IPS-18c (cell line): ENCODE measurements around the gene USP50.
"Not testable (repeated sequence)": the region's sequence is repeated elsewhere in the genome, so short reads cannot be mapped to it uniquely, and the experiment has no call there.

Source experiments
- H3K4me3 ChIP-seq: 2 replicates; pipeline ENCODE4 v1.7.0; 2013; ENCODE audit warnings: low read depth, mild to moderate bottlenecking, low read length, moderate library complexity; ENCODE audit not compliant: insufficient read depth
- H3K9me3 ChIP-seq: one replicate; pipeline ENCODE4 v1.6.1; 2013; ENCODE audit warnings: mild to moderate bottlenecking, low read length, moderate library complexity; ENCODE audit not compliant: control insufficient read depth, insufficient read depth

The USP50 gene

DNA sequence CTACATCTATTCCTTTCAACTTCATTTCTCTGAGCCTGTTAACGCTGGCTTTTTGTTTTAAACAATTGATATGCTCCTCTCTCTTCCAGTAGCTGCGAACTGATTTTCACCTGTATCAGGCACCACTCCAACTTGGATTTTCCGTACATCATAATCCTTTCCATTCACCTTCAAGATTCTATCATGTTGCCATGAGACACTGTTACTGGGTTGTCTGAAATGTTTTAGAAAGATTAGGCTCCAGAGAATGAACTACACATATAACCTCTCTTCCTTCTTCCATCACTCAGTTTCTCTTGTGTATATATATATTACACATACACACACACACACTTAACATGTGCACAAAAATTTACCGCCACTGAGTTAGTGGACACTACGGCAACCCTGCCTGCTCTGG is at the start of gene USP50:
TSS of gene USP50 (minus strand) at position 101 of the 400 bp plus-strand sequence. CDS start 141 bp downstream, outside the sequence.
- no peaks in the 10 kb centered on the region for H3K9me3 ChIP-seq
- no peak within 1 kb of the TSS for H3K4me3 ChIP-seq

DNA sequence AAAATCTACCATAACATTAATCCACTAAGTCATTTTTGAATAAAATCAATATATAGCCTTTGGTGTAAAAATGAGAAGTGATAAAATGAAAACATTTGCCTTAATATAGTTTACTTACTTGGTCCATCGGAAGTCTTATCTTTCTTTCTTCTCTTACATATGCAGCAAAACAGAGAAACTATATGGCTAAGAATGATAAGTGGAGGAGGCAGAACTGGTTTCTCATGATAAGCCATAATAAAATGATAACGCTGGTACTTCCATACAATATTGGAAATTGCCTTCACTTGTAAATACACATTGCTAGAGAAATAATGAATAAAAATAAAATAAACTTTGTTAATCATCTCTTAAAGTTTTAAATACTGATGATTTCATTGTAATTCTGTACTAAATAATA is 47.8 kb upstream of the USP50 start:
- Histone ChIP-seq H3K9me3 (no peaks in the 10 kb centered on the region), H3K4me3 (no peak overlapping the region)

DNA sequence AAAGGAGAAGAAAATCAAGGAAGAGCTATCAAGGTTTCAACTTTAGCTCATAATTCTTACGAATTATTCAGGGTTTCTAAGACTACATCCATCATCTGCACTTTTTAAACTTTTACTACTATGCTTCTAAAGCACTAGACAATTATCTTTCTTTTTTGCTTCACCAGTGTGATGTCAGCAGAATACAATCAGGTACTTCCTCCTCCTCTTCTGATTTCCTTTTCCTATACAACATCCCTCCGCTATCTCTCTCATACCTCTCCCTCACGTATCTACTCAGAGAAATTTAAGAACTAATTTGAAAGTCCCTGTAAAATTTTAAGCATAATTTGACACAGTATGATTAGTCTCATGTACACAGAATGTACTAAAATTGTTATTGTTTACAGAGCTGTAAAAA is 47.3 kb upstream of the USP50 start:
- no peaks in the 10 kb centered on the region for H3K9me3 ChIP-seq
- no peak overlapping the region for H3K4me3 ChIP-seq

DNA sequence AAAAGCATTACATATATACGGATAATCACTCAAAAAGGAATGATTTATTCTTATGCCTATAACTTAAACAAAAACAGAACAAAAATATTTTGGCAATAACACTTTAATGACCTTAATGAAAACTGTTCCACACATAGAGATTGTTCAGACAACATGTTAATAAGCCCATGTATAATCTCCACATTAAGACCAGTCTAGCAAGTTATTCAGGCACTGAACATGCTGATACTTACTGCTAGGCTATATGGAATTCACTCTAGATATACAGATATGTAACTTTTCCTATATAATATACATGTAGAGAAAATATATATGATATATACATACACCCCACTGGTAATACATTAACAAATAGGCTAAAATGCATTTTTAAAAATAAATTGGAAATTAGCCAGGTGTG is 43.8 kb upstream of the USP50 start:
- Histone ChIP-seq H3K9me3 (no peaks in the 10 kb centered on the region), H3K4me3 (no peak overlapping the region)

DNA sequence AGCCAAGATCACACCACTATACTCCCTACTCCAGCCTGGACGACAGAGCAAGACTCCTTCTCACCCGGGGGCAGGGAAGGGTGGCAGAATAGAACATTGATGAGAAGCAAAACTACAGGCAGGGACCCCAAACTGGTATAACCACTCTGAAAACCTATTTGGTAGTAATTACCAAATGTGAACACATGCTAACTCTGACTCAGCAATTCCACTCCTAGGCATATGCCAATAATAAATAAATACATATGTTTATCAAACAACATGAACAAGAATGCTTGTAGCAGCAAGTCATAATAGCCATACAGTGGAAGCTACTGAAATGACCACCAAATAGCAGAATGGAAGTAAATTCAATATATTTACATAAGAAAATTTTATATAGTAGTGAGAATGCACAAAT is 31.0 kb upstream of the USP50 start:
- H3K9me3 ChIP-seq, result no peaks in the 10 kb centered on the region
- H3K4me3 ChIP-seq, result no peak overlapping the region

DNA sequence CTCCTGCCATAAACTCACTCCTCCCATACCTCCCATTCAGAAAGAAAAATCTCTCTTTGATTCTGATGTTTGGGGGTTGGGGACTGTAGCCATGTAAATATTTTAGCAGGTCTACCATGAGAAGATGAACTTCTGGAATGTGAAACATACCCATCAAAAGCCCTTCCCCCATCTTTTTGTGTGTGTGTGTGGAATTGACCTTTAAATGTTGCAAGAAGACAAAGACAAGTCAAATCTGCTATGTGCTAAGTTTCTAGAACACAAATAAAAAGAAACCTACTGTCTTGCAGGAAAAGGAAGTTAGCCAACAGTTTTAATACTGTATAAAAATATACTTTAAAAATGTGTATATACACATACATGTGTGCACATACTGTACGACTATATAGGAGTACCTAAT is 29.7 kb upstream of the USP50 start:
- H3K9me3 ChIP-seq, result no peaks in the 10 kb centered on the region

DNA sequence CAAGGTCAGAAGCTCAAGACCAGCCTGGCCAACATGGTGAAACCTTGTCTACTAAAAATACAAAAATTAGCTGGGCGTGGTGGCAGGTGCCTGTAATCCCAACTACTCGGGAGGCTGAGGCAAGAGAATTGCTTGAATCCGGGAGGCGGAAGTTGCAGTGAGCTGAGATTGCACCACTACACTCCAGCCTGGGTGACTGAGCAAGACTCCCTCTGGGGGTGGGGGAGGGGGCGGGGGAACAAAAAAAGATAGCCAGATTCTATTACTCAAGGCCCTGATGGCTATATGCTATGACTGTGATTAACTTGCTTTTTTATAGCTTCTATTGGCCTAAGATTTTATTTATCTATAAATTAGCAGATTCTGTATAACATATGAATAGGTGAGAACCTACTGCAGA is 27.4 kb upstream of the USP50 start:
- H3K9me3 ChIP-seq, H3K4me3 ChIP-seq: not testable (repeated sequence)

More for the DNA sequence above, 29.7 kb upstream of the USP50 start:
- no peak overlapping the region for H3K4me3 ChIP-seq

- no peak overlapping the region for H3K4me3 ChIP-seq
These were observed 17.3 kb upstream of the USP50 start for GRCh38 chr15:50563756-50564155.

DNA sequence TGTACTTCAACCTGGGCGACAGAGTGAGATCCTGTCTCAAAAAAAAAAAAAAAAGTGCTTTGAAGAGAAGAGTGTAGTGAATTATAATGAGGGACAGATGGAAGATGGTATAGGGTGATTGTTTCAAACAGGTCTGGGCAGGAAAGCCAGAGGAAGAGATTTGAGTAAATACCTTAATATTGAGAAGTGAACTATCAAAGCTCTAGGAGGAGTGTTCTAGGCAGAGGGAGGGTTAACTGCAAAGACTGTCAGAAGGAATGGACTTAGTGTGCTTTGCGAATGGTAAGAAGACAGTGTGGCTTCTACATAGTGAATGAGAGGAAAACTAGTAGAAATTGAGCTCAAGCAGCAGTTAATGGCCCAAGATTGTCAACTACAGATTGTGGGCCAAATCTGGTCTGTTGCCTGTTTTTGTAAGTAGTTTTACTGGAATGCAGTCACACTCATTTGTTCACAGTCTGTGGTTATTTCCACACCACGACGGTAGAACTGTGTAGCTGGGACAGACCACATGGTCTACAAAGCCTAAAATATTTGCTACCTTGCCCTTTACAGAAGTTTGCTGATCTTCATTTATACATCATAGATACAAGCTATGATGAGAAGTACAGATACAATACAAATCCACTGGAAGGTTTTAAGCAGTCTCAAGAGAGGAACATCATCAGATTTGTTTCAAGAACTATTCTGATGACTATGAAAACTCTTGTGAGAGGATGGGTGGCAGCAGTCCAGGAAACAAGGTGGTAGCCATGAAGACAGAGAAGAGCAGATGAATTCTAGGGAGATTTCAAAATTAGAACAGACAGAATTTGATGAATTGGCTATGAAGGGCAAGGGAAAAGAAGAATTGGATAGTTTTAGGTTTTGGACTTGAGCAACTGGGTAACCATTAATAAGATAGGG is 16.5 kb upstream of the USP50 start:
- H3K4me3 ChIP-seq, result no peak overlapping the region
- no peaks in the 10 kb centered on the region for H3K9me3 ChIP-seq

More at GRCh38 chr15:50563756-50564155, 17.3 kb upstream of the USP50 start:
- H3K9me3 ChIP-seq, result no peaks in the 10 kb centered on the region

DNA sequence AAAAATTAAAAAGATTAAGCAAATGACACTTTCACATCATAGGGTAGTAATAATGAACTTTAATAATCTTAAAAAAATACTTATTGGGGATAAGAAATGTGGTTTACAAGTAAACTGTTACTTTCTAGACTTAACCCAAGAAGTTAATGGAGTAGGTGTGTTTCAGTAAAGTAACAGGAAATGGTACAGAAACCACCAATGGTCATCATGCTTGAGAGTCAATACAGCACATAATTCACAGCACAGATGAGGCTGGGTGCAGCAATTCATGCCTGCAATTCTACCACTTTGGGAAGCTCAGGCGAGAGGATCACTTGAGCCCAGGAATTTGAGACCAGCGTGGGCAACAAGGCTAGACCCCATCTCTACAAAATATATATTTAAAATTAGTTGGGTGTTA is 11.5 kb upstream of the USP50 start:
- Histone ChIP-seq H3K9me3 (no peaks in the 10 kb centered on the region), H3K4me3 (no peak overlapping the region)

DNA sequence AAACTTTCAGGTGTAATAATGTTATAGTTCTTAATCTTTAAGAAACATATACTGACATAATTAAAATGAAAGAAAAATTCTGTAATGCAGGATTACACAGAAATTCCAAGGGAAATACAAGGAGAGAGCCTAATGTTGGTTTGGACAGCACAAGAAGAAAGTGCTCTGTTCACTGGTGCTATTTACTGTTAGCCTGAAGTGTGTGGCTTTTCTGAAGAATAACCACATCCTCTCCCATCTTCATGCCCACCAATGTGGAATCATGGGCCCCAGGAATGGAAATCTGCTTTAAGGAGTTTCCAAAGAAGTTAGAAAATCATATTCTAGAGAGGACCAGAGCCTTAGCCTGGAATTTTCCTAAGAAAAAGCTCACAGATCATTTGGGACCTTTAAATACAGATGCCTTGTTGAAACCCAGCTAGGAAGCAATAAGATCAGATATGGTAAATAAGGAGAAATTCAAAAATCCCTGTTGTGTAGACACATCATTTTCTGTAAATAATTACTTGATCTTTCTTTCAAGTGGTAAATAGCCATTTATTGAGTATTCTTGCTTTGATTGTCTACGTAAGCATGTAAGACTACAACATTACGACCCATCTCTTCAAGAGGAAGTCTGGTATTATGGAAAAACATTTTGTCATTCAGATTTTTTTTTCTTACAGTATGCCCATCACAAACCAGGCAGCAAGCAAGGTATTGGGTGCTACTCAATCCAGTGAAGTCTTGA is 10.3 kb upstream of the USP50 start:
- no peak overlapping the region for H3K4me3 ChIP-seq
- H3K9me3 ChIP-seq, result no peaks in the 10 kb centered on the region

DNA sequence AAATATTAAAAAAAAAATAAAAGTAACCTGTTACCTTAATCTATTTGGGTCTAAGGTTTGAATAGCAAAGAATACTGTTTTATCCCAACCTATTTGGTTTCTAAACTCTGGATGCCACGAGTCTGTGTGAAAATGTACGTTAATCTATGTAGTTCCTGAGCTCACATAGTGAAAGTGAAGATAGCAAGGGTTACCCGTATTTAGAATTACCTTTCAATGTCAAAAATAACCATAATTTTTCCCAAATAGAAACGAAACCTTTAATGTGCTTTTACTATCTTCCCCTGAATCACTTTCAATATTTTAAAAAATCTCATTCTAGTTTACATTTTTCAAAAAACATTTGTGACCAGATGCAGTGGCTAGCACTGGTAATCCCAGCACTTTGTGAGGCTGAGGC is 5.8 kb upstream of the USP50 start:
- no peaks in the 10 kb centered on the region for H3K9me3 ChIP-seq
- H3K4me3 ChIP-seq, result no peak overlapping the region

DNA sequence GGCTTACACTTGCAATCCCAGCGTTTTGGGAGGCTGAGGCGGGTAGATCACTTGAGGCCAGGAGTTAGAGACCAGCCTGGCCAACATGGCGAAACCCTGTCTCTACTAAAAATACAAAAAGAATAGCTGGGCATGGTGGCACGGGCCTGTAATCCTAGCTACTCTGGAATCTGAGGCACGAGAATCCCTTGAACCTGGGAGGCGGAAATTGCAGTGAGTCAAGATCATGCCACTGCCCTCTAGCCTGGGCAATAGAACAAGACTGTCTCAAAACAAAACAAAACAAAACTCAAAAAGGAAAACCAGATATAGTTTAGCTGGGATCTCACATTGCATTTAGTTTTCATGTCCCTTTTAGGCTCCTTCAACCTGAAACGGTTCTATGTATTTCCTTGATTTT is 2.9 kb upstream of the USP50 start:
- Histone ChIP-seq H3K9me3 (no peaks in the 10 kb centered on the region), H3K4me3 (no peak overlapping the region)

DNA sequence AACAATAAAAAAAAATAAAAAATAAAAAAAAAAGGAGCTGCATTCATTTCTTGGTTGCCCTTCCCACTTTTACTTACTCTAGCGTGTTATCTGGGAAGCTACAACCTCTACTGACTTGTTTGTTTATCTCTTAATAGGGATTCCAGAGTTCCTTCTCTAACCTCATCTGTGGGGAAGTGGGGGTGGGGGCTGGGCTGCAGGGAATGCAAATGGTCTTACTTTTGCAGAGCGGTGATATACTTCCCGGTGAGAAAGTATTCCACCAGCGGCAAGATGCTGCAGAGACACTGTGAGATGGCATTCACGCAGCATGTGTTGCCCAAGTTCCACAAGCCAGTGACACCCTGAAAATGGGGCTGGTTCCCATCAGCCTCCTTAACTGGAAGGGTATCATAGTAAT is 2.1 kb downstream of the USP50 start:
- no peaks in the 10 kb centered on the region for H3K9me3 ChIP-seq
- no peak overlapping the region for H3K4me3 ChIP-seq

- no peak overlapping the region for H3K4me3 ChIP-seq
These were observed 2.9 kb downstream of the USP50 start for GRCh38 chr15:50543556-50543955.

DNA sequence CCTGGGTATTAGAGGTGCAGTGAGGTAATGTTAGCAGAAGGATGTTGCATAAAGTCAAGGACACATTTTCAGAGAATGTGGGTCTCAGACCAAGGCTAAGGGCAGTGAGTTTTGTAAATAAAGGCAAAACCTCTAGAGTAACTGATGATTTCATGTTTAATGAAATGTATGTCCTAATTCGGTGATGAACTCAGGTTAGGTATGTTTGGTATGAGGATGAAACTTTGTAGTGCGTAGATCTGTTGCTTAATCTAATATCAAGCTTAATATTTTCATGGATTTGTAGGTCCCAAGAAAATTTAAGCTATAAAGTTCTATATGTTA is 3.6 kb downstream of the USP50 start:
- Histone ChIP-seq H3K9me3 (no peaks in the 10 kb centered on the region), H3K4me3 (no peak overlapping the region)

More at GRCh38 chr15:50543556-50543955, 2.9 kb downstream of the USP50 start:
- no peaks in the 10 kb centered on the region for H3K9me3 ChIP-seq

DNA sequence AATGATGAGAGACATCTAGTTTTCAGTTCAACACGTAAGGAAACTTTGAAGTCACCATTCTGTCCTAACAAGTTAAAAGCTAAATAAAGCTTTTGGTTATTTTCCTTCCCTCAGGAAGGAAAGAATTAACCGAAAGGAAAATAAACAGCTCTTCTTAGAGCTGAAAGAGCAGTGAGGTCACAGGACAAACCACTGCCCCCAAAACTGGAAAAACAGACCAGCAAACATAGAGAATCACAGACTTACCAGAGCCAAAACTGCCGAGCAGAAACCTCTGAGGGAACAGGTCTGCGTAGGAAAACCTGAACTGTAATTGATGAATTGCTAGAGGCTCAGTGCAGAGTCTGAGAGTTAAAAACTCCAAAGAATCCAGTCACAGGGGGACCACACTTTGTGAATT is 14.7 kb downstream of the USP50 start:
- H3K9me3 ChIP-seq, result no peaks in the 10 kb centered on the region
- no peak overlapping the region for H3K4me3 ChIP-seq

DNA sequence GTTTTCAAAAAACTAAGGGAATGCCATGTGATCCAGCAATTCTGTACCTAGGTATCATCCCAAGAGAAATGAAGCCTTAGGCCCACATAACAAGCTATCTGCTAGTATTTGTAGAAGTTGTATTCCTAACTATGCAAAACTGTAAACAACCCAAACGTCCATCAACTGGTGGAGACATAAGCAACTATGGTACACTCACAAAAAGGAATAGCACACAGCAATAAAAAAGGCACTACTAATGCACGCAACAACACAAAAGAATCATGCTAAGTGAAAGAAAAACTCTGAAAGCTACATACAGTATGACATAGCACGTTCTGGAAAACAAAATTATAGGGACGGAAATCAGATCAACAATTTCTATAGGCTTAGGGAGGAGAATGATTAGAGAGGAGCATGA is 15.3 kb downstream of the USP50 start:
- H3K4me3 ChIP-seq, result no peak overlapping the region
- no peaks in the 10 kb centered on the region for H3K9me3 ChIP-seq
